SU-DHL-6 (cell line): ENCODE measurements around the gene APBA3.

Experiments
- H2AFZ ChIP-seq: fragments of 200-600 bp; sonication (generic); 2 replicates; pipeline ENCODE4 v1.6.1; 2014; ENCODE audit warnings: low read depth, mild to moderate bottlenecking, moderate library complexity, mixed read lengths, antibody characterized with exemption, low read length; ENCODE audit not compliant: severe bottlenecking
- H3F3A ChIP-seq: fragments of 200-600 bp; shearing (Covaris generic); 2 replicates; pipeline ENCODE4 v1.6.0; 2016; ENCODE audit warnings: antibody characterized with exemption, mild to moderate bottlenecking; ENCODE audit not compliant: insufficient read depth
- H3K27ac ChIP-seq: fragments of 200-600 bp; sonication (generic); 2 replicates; pipeline ENCODE4 v1.5.1; 2016; ENCODE audit warnings: low read depth, mild to moderate bottlenecking, low read length, moderate library complexity, mixed read lengths
- H3K27me3 ChIP-seq: fragments of 200-600 bp; sonication (generic), shearing (Covaris generic); 2 replicates; pipeline ENCODE4 v1.6.0; 2014; ENCODE audit warnings: mild to moderate bottlenecking, low read length
- H3K36me3 ChIP-seq: fragments of 200-600 bp; sonication (generic); 2 replicates; pipeline ENCODE4 v1.6.1; 2014; ENCODE audit warnings: mild to moderate bottlenecking, low read length, mixed read lengths
- H3K4me2 ChIP-seq: fragments of 300-600, 200-600 bp; shearing (Covaris generic), sonication (generic); 2 replicates; pipeline ENCODE4 v1.6.0; 2014; ENCODE audit warnings: low read length, low read depth, mild to moderate bottlenecking; ENCODE audit not compliant: poor library complexity, severe bottlenecking
- H3K4me3 ChIP-seq: fragments of 200-600 bp; sonication (generic); 2 replicates; pipeline ENCODE4 v1.5.1; 2014; ENCODE audit warnings: antibody characterized with exemption, low read length, mild to moderate bottlenecking, mixed read lengths; ENCODE audit not compliant: insufficient read depth, poor library complexity, severe bottlenecking
- H3K79me2 ChIP-seq: fragments of 200-600 bp; sonication (generic); 2 replicates; pipeline ENCODE4 v1.6.1; 2014; ENCODE audit warnings: mild to moderate bottlenecking, low read length, moderate library complexity; ENCODE audit not compliant: insufficient read depth
- H3K9ac ChIP-seq: fragments of 200-600 bp; sonication (generic); 2 replicates; pipeline ENCODE4 v1.7.0; 2014; ENCODE audit warnings: mild to moderate bottlenecking, low read length
- H3K9me2 ChIP-seq: fragments of 200-600 bp; sonication (generic); replicated peaks from 2 replicates; pipeline ENCODE4 v1.6.1; 2014; ENCODE audit warnings: low read length; ENCODE audit not compliant: insufficient read depth
- H3K9me3 ChIP-seq: fragments of 200-600 bp; sonication (generic); 2 replicates; pipeline ENCODE4 v1.6.1; 2014; ENCODE audit warnings: low read length, mixed read lengths; ENCODE audit not compliant: insufficient read depth
- H4K20me1 ChIP-seq: fragments of 200-600 bp; sonication (generic); 2 replicates; pipeline ENCODE4 v1.6.1; 2014; ENCODE audit warnings: low read depth, mild to moderate bottlenecking, antibody characterized with exemption, low read length, moderate library complexity, mixed read lengths
- EZH2phosphoT487 ChIP-seq: fragments of 200-600 bp; sonication (generic), shearing (Covaris generic); conservative IDR thresholded peaks from 2 replicates; pipeline ENCODE4 v1.6.1; 2018; ENCODE audit warnings: mild to moderate bottlenecking, antibody characterized with exemption, low read length, moderate library complexity, mixed read lengths
- TF ChIP-seq, protein P1 (sequence below): fragments of 200-600 bp; sonication (generic); IDR thresholded peaks from one replicate; pipeline ENCODE4 v1.5.1; 2017; ENCODE audit warnings: antibody characterized with exemption, mild to moderate bottlenecking, low read length, moderate library complexity; ENCODE audit not compliant: insufficient read depth, poor library complexity, severe bottlenecking

APBA3 gene

DNA sequence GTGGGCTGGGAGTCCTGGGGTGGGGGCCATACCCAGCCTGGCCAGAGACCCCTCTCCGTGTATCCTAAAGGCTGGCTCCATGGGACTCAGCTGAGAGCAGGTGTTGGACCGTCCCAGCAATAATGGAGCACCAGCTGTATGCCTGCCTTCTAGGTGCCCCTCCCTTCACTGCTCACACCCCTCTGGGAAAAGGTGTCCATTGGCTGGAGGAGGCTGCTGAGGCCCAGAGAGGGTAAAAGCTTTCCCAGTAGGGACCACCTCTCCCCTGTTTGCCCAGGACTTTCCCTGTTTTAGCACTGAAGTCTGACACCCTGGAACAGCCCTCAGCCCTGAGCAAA, 13.9 kb upstream of the APBA3 start:
- H3K9ac ChIP-seq: no peak overlapping the region
- no peaks in the 10 kb centered on the region for H3F3A ChIP-seq
- TF ChIP-seq, protein P1, sequence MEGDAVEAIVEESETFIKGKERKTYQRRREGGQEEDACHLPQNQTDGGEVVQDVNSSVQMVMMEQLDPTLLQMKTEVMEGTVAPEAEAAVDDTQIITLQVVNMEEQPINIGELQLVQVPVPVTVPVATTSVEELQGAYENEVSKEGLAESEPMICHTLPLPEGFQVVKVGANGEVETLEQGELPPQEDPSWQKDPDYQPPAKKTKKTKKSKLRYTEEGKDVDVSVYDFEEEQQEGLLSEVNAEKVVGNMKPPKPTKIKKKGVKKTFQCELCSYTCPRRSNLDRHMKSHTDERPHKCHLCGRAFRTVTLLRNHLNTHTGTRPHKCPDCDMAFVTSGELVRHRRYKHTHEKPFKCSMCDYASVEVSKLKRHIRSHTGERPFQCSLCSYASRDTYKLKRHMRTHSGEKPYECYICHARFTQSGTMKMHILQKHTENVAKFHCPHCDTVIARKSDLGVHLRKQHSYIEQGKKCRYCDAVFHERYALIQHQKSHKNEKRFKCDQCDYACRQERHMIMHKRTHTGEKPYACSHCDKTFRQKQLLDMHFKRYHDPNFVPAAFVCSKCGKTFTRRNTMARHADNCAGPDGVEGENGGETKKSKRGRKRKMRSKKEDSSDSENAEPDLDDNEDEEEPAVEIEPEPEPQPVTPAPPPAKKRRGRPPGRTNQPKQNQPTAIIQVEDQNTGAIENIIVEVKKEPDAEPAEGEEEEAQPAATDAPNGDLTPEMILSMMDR: no peak
- TF ChIP-seq EZH2phosphoT487: no peak
- no peaks in the 10 kb centered on the region for H3K36me3 ChIP-seq
- H4K20me1 ChIP-seq: no peaks in the 10 kb centered on the region
- no peak overlapping the region for H3K4me3 ChIP-seq
- no peak overlapping the region for H2AFZ ChIP-seq
- no peaks in the 10 kb centered on the region for H3K9me2 ChIP-seq
- H3K79me2 ChIP-seq: no peaks in the 10 kb centered on the region
- H3K9me3 ChIP-seq: no peaks in the 10 kb centered on the region
- no peaks in the 10 kb centered on the region for H3K27me3 ChIP-seq
- H3K27ac ChIP-seq: no peak overlapping the region
- no peak overlapping the region for H3K4me2 ChIP-seq

DNA sequence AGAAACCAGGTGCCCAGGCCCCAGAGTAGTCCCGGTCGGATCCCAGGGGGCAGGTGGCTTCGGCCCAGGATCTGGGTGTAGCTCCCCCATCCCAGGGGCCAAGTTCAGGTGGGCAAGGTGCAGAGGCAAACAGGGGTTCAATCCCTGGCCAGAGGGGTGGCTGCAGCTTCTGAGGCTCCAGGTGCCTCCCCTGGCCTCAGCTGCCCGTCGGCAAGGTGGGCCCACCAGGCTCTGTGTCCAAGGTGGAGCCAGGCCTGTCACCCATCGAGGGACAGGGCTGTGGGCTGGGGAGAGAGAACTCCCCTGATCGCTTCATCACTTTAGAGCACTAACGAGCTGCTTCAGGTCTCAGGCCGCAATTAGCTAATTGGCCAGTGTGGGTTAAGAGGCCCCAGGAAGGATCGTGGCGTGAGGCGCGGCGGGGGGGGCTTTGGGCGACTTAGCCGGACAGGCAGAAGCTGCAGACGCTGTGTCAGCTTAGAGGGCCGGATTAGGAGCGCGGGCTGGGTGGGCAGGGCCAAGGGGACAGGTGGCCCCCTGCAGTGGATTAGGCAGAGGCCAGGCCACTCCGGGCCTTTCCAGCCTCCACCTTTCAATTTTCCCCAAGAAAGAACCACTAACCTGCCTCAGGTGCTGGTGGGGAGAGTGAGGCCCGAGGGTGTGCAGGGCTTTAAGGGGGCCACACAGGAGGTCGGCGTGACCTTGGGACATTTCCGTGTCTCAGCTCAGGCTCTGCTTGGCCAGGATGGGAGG, 13.3 kb upstream of the APBA3 start:
- Histone ChIP-seq H3F3A (no peaks in the 10 kb centered on the region), H3K27ac (no peak overlapping the region), H3K4me3 (no peak overlapping the region), H4K20me1 (no peaks in the 10 kb centered on the region), H3K36me3 (no peaks in the 10 kb centered on the region), H3K4me2 (no peak overlapping the region), H3K9me2 (no peaks in the 10 kb centered on the region), H2AFZ (no peak overlapping the region), H3K79me2 (no peaks in the 10 kb centered on the region), H3K27me3 (no peaks in the 10 kb centered on the region), H3K9ac (no peak overlapping the region), H3K9me3 (no peaks in the 10 kb centered on the region)
- TF ChIP-seq, protein P1: no peak
- TF ChIP-seq EZH2phosphoT487: no peak

DNA sequence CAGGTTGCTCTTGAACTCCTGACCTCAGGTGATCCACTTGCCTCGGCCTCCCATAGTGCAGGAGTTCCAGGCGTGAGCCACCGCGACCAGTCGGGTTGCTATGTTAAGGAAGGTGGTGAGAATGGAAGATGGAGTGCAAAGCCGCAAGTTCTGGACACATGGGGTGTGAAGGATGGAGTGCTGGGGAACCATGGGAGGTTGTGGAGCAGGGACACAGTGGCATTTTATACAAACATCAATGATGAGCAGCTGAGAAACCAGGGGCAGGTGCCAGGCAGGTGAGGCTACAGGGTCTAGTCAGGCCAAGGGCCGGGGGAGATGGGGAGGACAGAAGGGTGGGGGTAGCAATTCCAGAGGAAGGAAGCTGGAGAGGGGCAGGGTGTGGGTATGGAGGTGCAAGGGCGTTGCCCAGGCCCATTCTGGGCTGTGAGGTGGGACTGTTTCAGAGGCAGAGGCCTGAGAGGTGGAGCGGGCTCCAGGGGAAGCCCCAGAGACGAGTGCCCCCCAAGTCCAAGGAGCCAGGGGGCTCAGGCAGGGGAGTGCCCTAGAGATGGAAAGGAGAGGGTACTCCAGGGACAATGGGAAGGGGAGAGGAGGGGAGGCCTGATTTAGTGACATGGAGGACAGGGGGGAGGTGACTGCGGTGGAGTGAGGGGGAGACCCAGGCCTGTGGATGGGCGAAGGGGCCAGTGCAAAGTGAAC, 12.5 kb upstream of the APBA3 start:
- H3K27ac ChIP-seq: no peak overlapping the region
- H3K9me2 ChIP-seq: no peaks in the 10 kb centered on the region
- H3K4me2 ChIP-seq: no peak overlapping the region
- H3K9ac ChIP-seq: no peak overlapping the region
- no peak overlapping the region for H2AFZ ChIP-seq
- H3K36me3 ChIP-seq: no peaks in the 10 kb centered on the region
- no peaks in the 10 kb centered on the region for H3K9me3 ChIP-seq
- no peak overlapping the region for H3K4me3 ChIP-seq
- no peak for TF ChIP-seq EZH2phosphoT487
- TF ChIP-seq, protein P1: no peak
- H3F3A ChIP-seq: no peaks in the 10 kb centered on the region
- no peaks in the 10 kb centered on the region for H4K20me1 ChIP-seq
- H3K79me2 ChIP-seq: no peaks in the 10 kb centered on the region
- H3K27me3 ChIP-seq: no peaks in the 10 kb centered on the region
